ENCODE data around the gene MPRIP.

MPRIP gene

DNA sequence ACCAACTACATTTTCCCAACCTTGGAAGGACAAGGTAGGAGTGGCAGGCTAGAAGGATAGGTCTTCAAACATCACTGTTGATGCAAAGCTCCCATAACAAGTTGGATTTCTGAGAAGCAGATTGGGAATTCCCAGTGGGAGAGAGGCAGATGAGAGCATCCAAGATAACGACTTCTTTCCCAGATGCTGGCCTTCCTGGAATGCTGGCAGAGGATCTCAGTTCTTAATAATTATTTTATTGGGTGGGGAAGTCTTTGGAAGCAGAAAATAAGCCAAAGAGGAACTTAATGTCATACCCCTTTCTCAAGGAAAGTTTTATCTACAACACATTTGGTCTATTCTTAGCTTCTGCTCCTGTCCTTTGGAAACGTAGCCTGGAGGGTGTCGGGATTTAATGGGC is 64.5 kb downstream of the MPRIP start:
- in situ Hi-C loops (cut with MboI; ENCODE audit: low pct_unique_long_range_greater_than_20kb, low sequenced_read_pairs, unreplicated experiment) = no loop called here
- no peak for DNase-seq (ENCODE audit: low spot score)
- no peak for TF ChIP-seq CTCF (IDR thresholded peaks at IDR 0.05; ENCODE audit: extremely low read depth, insufficient read depth, missing control alignments)

- DNase-seq (ENCODE audit: low spot score) = no peak
- in situ Hi-C loops (cut with MboI; ENCODE audit: low pct_unique_long_range_greater_than_20kb, low sequenced_read_pairs, unreplicated experiment) = no loop called here
- TF ChIP-seq CTCF (IDR thresholded peaks at IDR 0.05; ENCODE audit: extremely low read depth, insufficient read depth, missing control alignments) = no peak
Observed at GRCh38 chr17:17107281-17107680, 65.0 kb downstream of the MPRIP start.

GRCh38 chr17:17107891-17108431 is 65.7 kb downstream of the MPRIP start:
- no peak for DNase-seq (ENCODE audit: low spot score)

DNA sequence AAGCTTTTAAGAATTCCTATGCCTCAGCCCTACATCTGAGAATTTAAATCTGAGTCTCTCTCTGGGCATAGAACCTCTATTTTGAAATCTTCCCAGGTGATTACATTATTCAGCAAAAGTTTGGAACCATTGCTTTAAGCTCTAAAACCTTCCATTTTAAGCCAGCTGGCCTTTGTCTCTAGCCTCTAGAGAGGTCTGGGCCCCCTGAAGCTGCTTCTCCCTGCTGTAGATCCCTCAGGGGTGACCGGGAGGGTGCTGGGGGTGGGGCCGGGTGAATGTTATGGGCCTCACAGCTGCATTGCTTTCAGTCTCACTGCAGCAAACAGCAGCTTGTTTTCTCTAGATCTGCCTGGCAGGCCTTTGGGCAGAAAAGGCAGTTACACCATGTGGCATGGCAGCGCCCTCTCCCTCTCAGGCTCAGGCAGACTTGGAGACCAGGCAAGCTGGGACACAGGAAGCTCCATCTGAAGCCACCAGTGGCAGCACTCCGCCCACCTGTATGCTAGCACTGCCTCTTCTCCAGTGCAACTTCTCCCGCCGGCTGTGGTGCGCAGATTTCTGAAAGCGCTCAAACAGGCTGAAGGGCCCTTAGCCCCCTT is 66.3 kb downstream of the MPRIP start:
- no peak for DNase-seq (ENCODE audit: low spot score)
- in situ Hi-C loops (cut with MboI; ENCODE audit: low pct_unique_long_range_greater_than_20kb, low sequenced_read_pairs, unreplicated experiment) = no loop called here
- TF ChIP-seq CTCF (IDR thresholded peaks at IDR 0.05; ENCODE audit: extremely low read depth, insufficient read depth, missing control alignments) = no peak

More at GRCh38 chr17:17107891-17108431, 65.7 kb downstream of the MPRIP start:
- no peak for TF ChIP-seq CTCF (IDR thresholded peaks at IDR 0.05; ENCODE audit: extremely low read depth, insufficient read depth, missing control alignments)
- in situ Hi-C loops (cut with MboI; ENCODE audit: low pct_unique_long_range_greater_than_20kb, low sequenced_read_pairs, unreplicated experiment) = no loop called here

GRCh38 chr17:17109256-17109655 is 67.0 kb downstream of the MPRIP start:
- DNase-seq (ENCODE audit: low spot score) = no peak
- no peak for TF ChIP-seq CTCF (IDR thresholded peaks at IDR 0.05; ENCODE audit: extremely low read depth, insufficient read depth, missing control alignments)
- in situ Hi-C loops (cut with MboI; ENCODE audit: low pct_unique_long_range_greater_than_20kb, low sequenced_read_pairs, unreplicated experiment) = no loop called here

GRCh38 chr17:17109907-17110306 is 67.7 kb downstream of the MPRIP start:
- no peak for TF ChIP-seq CTCF (IDR thresholded peaks at IDR 0.05; ENCODE audit: extremely low read depth, insufficient read depth, missing control alignments)
- in situ Hi-C loops (cut with MboI; ENCODE audit: low pct_unique_long_range_greater_than_20kb, low sequenced_read_pairs, unreplicated experiment) = no loop called here
- no peak for DNase-seq (ENCODE audit: low spot score)
